GM12878 (cell line): ENCODE data around the gene OR2A12.

Experiments
- BACH1 ChIP-seq: fragments of 450-650 bp; IDR thresholded peaks from 2 replicates; pipeline ENCODE4 v1.6.1; 2017; ENCODE audit warnings: mild to moderate bottlenecking, borderline replicate concordance
- NFIC ChIP-seq: IDR thresholded peaks from 2 replicates; pipeline ENCODE4 v1.6.1; 2012; ENCODE audit warnings: low read depth, mild to moderate bottlenecking, inconsistent platforms, low read length, moderate library complexity
- RB1 ChIP-seq: fragments of 450-650 bp; formaldehyde crosslinking; IDR thresholded peaks from 2 replicates; pipeline ENCODE4 v1.6.1; 2017; ENCODE audit warnings: mild to moderate bottlenecking, borderline replicate concordance

GRCh38 chr7:144118341-144118740 lies 32.3 kb downstream of the OR2A12 start:
- TF ChIP-seq BACH1: no peak
- TF ChIP-seq RB1: no peak
- no peak for TF ChIP-seq NFIC
